ENCODE measurements around the gene SYNPO2. TPM values are rescaled to one million over a fixed set of nuclear protein-coding genes. Genes with fewer than 3 reads are reported as not detected.

SYNPO2 gene
- total and polyA plus RNA-seq, 2 of the 8 experiments (the other 6 are each of a cell fraction or from before 2014, with no cell fraction given): 0.50 to 4.2 TPM

DNA sequence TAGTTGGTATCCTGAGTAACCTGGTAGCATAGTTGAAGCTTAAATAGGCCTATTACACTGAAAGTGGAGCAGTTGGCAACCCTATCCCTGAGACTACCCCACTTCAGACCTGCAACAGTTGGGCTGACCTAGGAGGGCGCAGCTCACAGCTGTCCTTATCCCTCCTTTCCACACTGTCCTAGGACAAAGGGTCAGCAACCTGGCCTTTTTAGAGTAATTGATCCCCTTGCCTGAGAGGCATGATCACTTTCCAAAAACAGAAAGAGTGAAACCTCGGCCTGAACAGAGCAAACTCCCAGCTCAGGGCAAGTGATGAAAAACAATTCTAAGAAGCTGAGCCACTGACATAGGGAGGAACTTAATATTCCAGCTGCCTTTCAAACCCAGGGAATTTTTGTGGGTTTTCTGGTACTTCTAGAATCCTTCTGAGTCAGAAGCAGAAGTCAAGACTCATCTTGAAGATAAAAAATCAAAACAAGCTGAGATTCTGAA, 152.1 kb downstream of the SYNPO2 start:
- H3K14ac ChIP-seq (ENCODE audit: insufficient read length): no peak overlapping the region
- no peak for DNase-seq (ENCODE audit: low read depth in 1 of 2, low spot score in 2 of 2)
- POLR2A ChIA-PET (ENCODE audit: partially characterized antibody): interaction anchor here (0.6 to 1.4 kb wide), 4 partner anchors 9 to 826 kb away, joined by 3 to 4 read pairs (median 4); partner anchors contain the start of gene USP53

More for the DNA sequence above, 152.1 kb downstream of the SYNPO2 start:
- Histone ChIP-seq H3K9me3 (ENCODE audit: insufficient read depth in 2 of 2, low read depth in 1 of 2, low read length in 1 of 2) (no peaks in the 10 kb centered on the region), H2AFZ (ENCODE audit: low read length) (peak overlapping the region; percentile 43; the same call in 1 of the 2 replicates), H3K56ac (replicated peaks; ENCODE audit: insufficient read length, low read depth, low read length) (no peak overlapping the region), H3K18ac (ENCODE audit: extremely low read depth, low read length) (no peak overlapping the region), H2BK5ac (ENCODE audit: low read depth, low read length) (no peak overlapping the region), H3K27me3 (replicated peaks in 1 of 4; ENCODE audit: control insufficient read depth in 3 of 4, extremely low read depth in 1 of 4, insufficient read depth in 3 of 4, low read length in 3 of 4) (no peaks in the 10 kb centered on the region), H4K20me1 (replicated peaks in 1 of 2; ENCODE audit: control insufficient read depth in 1 of 2, insufficient read depth in 2 of 2, low read length in 2 of 2) (no peaks in the 10 kb centered on the region), H3K27ac (ENCODE audit: low read depth, low read length) (no peak overlapping the region), H2BK20ac (ENCODE audit: low read length) (no peak overlapping the region), H3K36me3 (ENCODE audit: control insufficient read depth in 2 of 4, insufficient read depth in 4 of 4, low read length in 3 of 4) (no peaks in the 10 kb centered on the region), H3K79me1 (ENCODE audit: low read depth, low read length) (no peaks in the 10 kb centered on the region), H4K8ac (ENCODE audit: extremely low read depth, insufficient read depth, low read length) (no peak overlapping the region; the same call in 1 of the 2 replicates), H4K5ac (ENCODE audit: insufficient read length, low read depth, low read length) (peak overlapping the region; percentile 44), H3K9ac (replicated peaks in 1 of 4; ENCODE audit: extremely low read depth in 1 of 4, low read depth in 3 of 4, low read length in 3 of 4) (no peak overlapping the region), H2BK12ac (ENCODE audit: low read depth, low read length) (no peak overlapping the region), H3K4me1 (replicated peaks in 1 of 4; ENCODE audit: control insufficient read depth in 3 of 4, insufficient read depth in 4 of 4, low read length in 3 of 4) (peaks cover 0 to 7% (median 1%) of the 10 kb centered on the region in 4 experiments; a peak in 6 of 7 replicates), H4K91ac (replicated peaks; ENCODE audit: insufficient read length, low read length) (no peak overlapping the region), H3K4ac (replicated peaks; ENCODE audit: insufficient read length, low read depth, low read length) (no peak overlapping the region), H3K23me2 (ENCODE audit: low read depth, low read length) (no peaks in the 10 kb centered on the region), H2AK5ac (ENCODE audit: low read depth, low read length) (no peak overlapping the region), H2BK120ac (replicated peaks; ENCODE audit: low read depth, low read length) (no peak overlapping the region), H3K4me3 (ENCODE audit: extremely low read depth in 1 of 4, insufficient read depth in 2 of 4, low read depth in 3 of 4, low read length in 4 of 4) (no peak overlapping the region), H2BK15ac (ENCODE audit: low read length) (no peak overlapping the region), H3K79me2 (ENCODE audit: control insufficient read depth in 1 of 2, insufficient read depth in 2 of 2, low read length in 2 of 2) (no peaks in the 10 kb centered on the region), H3K23ac (ENCODE audit: insufficient read length) (no peak overlapping the region), H3K4me2 (ENCODE audit: insufficient read depth in 1 of 2, low read depth in 2 of 2, low read length in 2 of 2) (no peak overlapping the region)
- FAIRE-seq: peak; percentile 69
- TF ChIP-seq CTCF (IDR thresholded peaks at IDR 0.05; ENCODE audit: control extremely low read depth in 1 of 3, insufficient read depth in 1 of 3, low read depth in 1 of 3, low read length in 3 of 3) (peak in 2 of 3 experiments; percentile 41 to 49; a peak in 2 of 4 replicates), CHD2 (IDR thresholded peaks at IDR 0.05; ENCODE audit: low read length) (no peak), RAD21 (IDR thresholded peaks at IDR 0.05 in 1 of 2, conservative IDR thresholded peaks at IDR 0.05 in 1 of 2; ENCODE audit: low read depth in 2 of 2, low read length in 2 of 2) (peak in 1 of 2 experiments; percentile 15; a peak in 2 of 4 replicates)
- 59% methylated on average over 2 of the region's 2 CpGs; no CpG with 5 or more reads in 1 of the 2 experiments for WGBS, 2 experiments (ENCODE audit: extremely low coverage in 1 of 2, insufficient coverage in 1 of 2, insufficient read length in 1 of 2, insufficient replicate concordance in 2 of 2, low coverage in 1 of 2, low lambda C conversion rate in 2 of 2, missing lambda C conversion rate in 1 of 2)
- CTCF ChIA-PET (ENCODE audit: partially characterized antibody): interaction anchor here (0.6 to 4.8 kb wide), 50 partner anchors 9 to 576 kb away, joined by 3 to 42 read pairs (median 4); partner anchors contain the start of gene USP53

Measured in H1 (cell line).